WTC11 (cell line): ENCODE results near the gene CDK12. TPM values are rescaled to one million over a fixed set of nuclear protein-coding genes. Genes with fewer than 3 reads are reported as not detected.
"Not testable (repeated sequence)": the region's sequence is repeated elsewhere in the genome, so short reads cannot be mapped to it uniquely, and the experiment has no call there.

ENCODE experiments used
- ATAC-seq: fragments of 200-7000 bp; cut with Tn5 transposase; 2 replicates; pipeline ENCODE4 v1.10.0; 2021; ENCODE audit warnings: mild to moderate bottlenecking, moderate library complexity
- CTCF ChIA-PET: fragments of 300-600 bp; sonication (Branson Sonifier 250); formaldehyde crosslinking; loops from one replicate; lab custom pipeline; 2021; ENCODE audit warnings: antibody characterized with exemption; lab: Charles Lee
- POLR2A ChIA-PET: fragments of 350-600 bp; sonication (Branson Sonifier 250); formaldehyde crosslinking; loops from one replicate; lab custom pipeline; 2021; ENCODE audit warnings: antibody characterized with exemption; lab: Charles Lee
- DNase-seq: peaks from one replicate; pipeline ENCODE4 v3.0.0; 2021; ENCODE audit warnings: low spot score
- H3K27ac Mint-ChIP-seq: 2 replicates; pipeline ENCODE4 v1.8.0; 2021; ENCODE audit warnings: mixed read lengths
- H3K27me3 Mint-ChIP-seq: 2 replicates; pipeline ENCODE4 v1.8.0; 2021; ENCODE audit warnings: low read depth, mild to moderate bottlenecking, moderate library complexity, mixed read lengths
- H3K36me3 Mint-ChIP-seq: 2 replicates; pipeline ENCODE4 v1.8.0; 2021; ENCODE audit warnings: mixed read lengths
- H3K4me1 Mint-ChIP-seq: 2 replicates; pipeline ENCODE4 v1.8.0; 2022; ENCODE audit warnings: mixed read lengths
- H3K4me3 Mint-ChIP-seq: 2 replicates; pipeline ENCODE4 v1.8.0; 2021; ENCODE audit warnings: mild to moderate bottlenecking, moderate library complexity, mixed read lengths
- H3K9me3 Mint-ChIP-seq: 2 replicates; pipeline ENCODE4 v1.8.0; 2021; ENCODE audit warnings: mixed read lengths
- AR ChIP-seq: fragments of 250-450 bp; sonication (Bioruptor Pico); IDR thresholded peaks from 2 replicates; pipeline ENCODE4 v1.9.0; 2021; ENCODE audit warnings: mild to moderate bottlenecking
- ATF2 ChIP-seq: sonication (generic); formaldehyde crosslinking; IDR thresholded peaks from 2 replicates; pipeline ENCODE4 v1.8.1; 2022; ENCODE audit warnings: low read depth, missing genetic modification reagents, borderline replicate concordance
- CDX4 ChIP-seq: fragments of 250-450 bp; sonication (Bioruptor Pico); IDR thresholded peaks from 2 replicates; pipeline ENCODE4 v1.9.0; 2021; ENCODE audit warnings: moderate library complexity, mild to moderate bottlenecking, inconsistent platforms, borderline replicate concordance
- E2F1 ChIP-seq: sonication (generic); formaldehyde crosslinking; IDR thresholded peaks from 2 replicates; pipeline ENCODE4 v1.8.0; 2022; ENCODE audit warnings: mild to moderate bottlenecking, missing genetic modification reagents
- E2F5 ChIP-seq: sonication (generic); formaldehyde crosslinking; IDR thresholded peaks from 2 replicates; pipeline ENCODE4 v1.8.1; 2022; ENCODE audit warnings: mild to moderate bottlenecking, moderate library complexity, missing genetic modification reagents
- ETV6 ChIP-seq: sonication (generic); formaldehyde crosslinking; IDR thresholded peaks from 2 replicates; pipeline ENCODE4 v1.8.1; 2022; ENCODE audit warnings: mild to moderate bottlenecking, missing genetic modification reagents
- GRHL2 ChIP-seq: fragments of 250-450 bp; sonication (Bioruptor Pico); IDR thresholded peaks from 2 replicates; pipeline ENCODE4 v1.8.0; 2022; ENCODE audit warnings: mild to moderate bottlenecking, moderate library complexity; ENCODE audit not compliant: insufficient replicate concordance, severe bottlenecking
- IRF2 ChIP-seq: sonication (generic); formaldehyde crosslinking; IDR thresholded peaks from 2 replicates; pipeline ENCODE4 v1.8.0; 2022; ENCODE audit warnings: low read depth, missing genetic modification reagents, borderline replicate concordance
- JAZF1 ChIP-seq: fragments of 250-450 bp; sonication (Bioruptor Pico); IDR thresholded peaks from 2 replicates; pipeline ENCODE4 v1.9.0; 2021; ENCODE audit warnings: moderate library complexity, mild to moderate bottlenecking, inconsistent platforms
- MAX ChIP-seq: sonication (generic); formaldehyde crosslinking; IDR thresholded peaks from 2 replicates; pipeline ENCODE4 v1.8.0; 2022; ENCODE audit warnings: mild to moderate bottlenecking, missing genetic modification reagents
- NFATC4 ChIP-seq: fragments of 250-450 bp; sonication (Bioruptor Pico); IDR thresholded peaks from 2 replicates; pipeline ENCODE4 v1.9.0; 2021; ENCODE audit warnings: mild to moderate bottlenecking
- NR2C2 ChIP-seq: sonication (generic); formaldehyde crosslinking; IDR thresholded peaks from 2 replicates; pipeline ENCODE4 v1.8.0; 2022; ENCODE audit warnings: mild to moderate bottlenecking, missing genetic modification reagents
- PRDM15 ChIP-seq: sonication (generic); formaldehyde crosslinking; IDR thresholded peaks from 2 replicates; pipeline ENCODE4 v1.8.0; 2022; ENCODE audit warnings: missing genetic modification reagents
- PREB ChIP-seq: sonication (generic); formaldehyde crosslinking; IDR thresholded peaks from 2 replicates; pipeline ENCODE4 v1.8.1; 2022; ENCODE audit warnings: mild to moderate bottlenecking, missing genetic modification reagents, moderate library complexity, borderline replicate concordance
- SOX15 ChIP-seq: fragments of 250-450 bp; sonication (Bioruptor Pico); IDR thresholded peaks from 2 replicates; pipeline ENCODE4 v1.9.0; 2021; ENCODE audit warnings: mild to moderate bottlenecking
- TEAD1 ChIP-seq: sonication (generic); formaldehyde crosslinking; IDR thresholded peaks from 2 replicates; pipeline ENCODE4 v1.8.0; 2022; ENCODE audit warnings: mild to moderate bottlenecking, missing genetic modification reagents
- TP53 ChIP-seq: sonication (generic); formaldehyde crosslinking; IDR thresholded peaks from 2 replicates; pipeline ENCODE4 v1.8.1; 2023; ENCODE audit warnings: mild to moderate bottlenecking, missing genetic modification reagents
- ZNF232 ChIP-seq: sonication (generic); formaldehyde crosslinking; IDR thresholded peaks from 2 replicates; pipeline ENCODE4 v1.8.0; 2022; ENCODE audit warnings: mild to moderate bottlenecking, missing genetic modification reagents
- total RNA-seq: library from RNA; stranded (reverse); gene quantifications from 3 replicates; pipeline ENCODE4 v1.2.3, GENCODE V29; 2021

CDK12 gene
- total RNA-seq, 1 experiment from 2014 or later = 58.4 TPM

- no peaks in the 10 kb centered on the region for H3K27me3 Mint-ChIP-seq
- peaks cover 61% of the 10 kb centered on the region for H3K36me3 Mint-ChIP-seq
- no peak overlapping the region for H3K27ac Mint-ChIP-seq
- no peak for DNase-seq
- no peak overlapping the region for H3K4me3 Mint-ChIP-seq
- H3K4me1 Mint-ChIP-seq = no peaks in the 10 kb centered on the region
- H3K9me3 Mint-ChIP-seq = no peaks in the 10 kb centered on the region
- TF ChIP-seq NFATC4 (no peak), PREB (CRISPR knock-in tag) (no peak), TEAD1 (CRISPR knock-in tag) (no peak), SOX15 (no peak), JAZF1 (no peak), MAX (CRISPR knock-in tag) (no peak), ZNF232 (no peak), TP53 (no peak), GRHL2 (CRISPR knock-in tag) (no peak), AR (no peak), ATF2 (CRISPR knock-in tag) (no peak)
- ATAC-seq = no peak
- POLR2A ChIA-PET = no interaction called here
- CTCF ChIA-PET = interaction anchor here (0.9 kb wide), 1 partner anchor 180 kb away, joined by 3 read pairs; no protein-coding TSS in a partner anchor
These were observed 45.1 kb upstream of the CDK12 start for GRCh38 chr17:39416141-39416540.

GRCh38 chr17:39429600-39429999 is 31.7 kb upstream of the CDK12 start:
- ChIA-PET CTCF (no interaction called here), POLR2A (interaction anchor here (0.6 kb wide), 1 partner anchor 65 kb away, joined by 6 read pairs; no protein-coding TSS in a partner anchor)
- Mint-ChIP-seq H3K27me3 (no peaks in the 10 kb centered on the region), H3K4me3 (no peak overlapping the region), H3K4me1 (no peaks in the 10 kb centered on the region), H3K9me3 (no peaks in the 10 kb centered on the region), H3K27ac (no peak overlapping the region), H3K36me3 (peaks cover 64% of the 10 kb centered on the region)
- no peak for TF ChIP-seq E2F1 (CRISPR knock-in tag)
- no peak for TF ChIP-seq IRF2
- TF ChIP-seq NR2C2 (CRISPR knock-in tag) = no peak
- TF ChIP-seq CDX4 (CRISPR knock-in tag) = no peak
- TF ChIP-seq ETV6 = no peak
- TF ChIP-seq PRDM15 (CRISPR knock-in tag) = no peak
- TF ChIP-seq E2F5 (CRISPR knock-in tag) = no peak
- DNase-seq (no peak), ATAC-seq (no peak)

- peaks cover 59% of the 10 kb centered on the region for H3K36me3 Mint-ChIP-seq
- POLR2A ChIA-PET, H3K4me3 Mint-ChIP-seq, H3K4me1 Mint-ChIP-seq, DNase-seq, H3K9me3 Mint-ChIP-seq, ATAC-seq, CTCF ChIA-PET, H3K27me3 Mint-ChIP-seq, H3K27ac Mint-ChIP-seq: not testable (repeated sequence)
These were observed 21.4 kb upstream of the CDK12 start for GRCh38 chr17:39439868-39440267.
